ENCODE data around the gene GMEB2. TPM values are rescaled to one million over a fixed set of nuclear protein-coding genes. Genes with fewer than 3 reads are reported as not detected.
"Not testable (repeated sequence)": the region's sequence is repeated elsewhere in the genome, so short reads cannot be mapped to it uniquely, and the experiment has no call there.

GMEB2 gene
- total RNA-seq, 1 donor from 2014 or later, result 6.3 TPM

DNA sequence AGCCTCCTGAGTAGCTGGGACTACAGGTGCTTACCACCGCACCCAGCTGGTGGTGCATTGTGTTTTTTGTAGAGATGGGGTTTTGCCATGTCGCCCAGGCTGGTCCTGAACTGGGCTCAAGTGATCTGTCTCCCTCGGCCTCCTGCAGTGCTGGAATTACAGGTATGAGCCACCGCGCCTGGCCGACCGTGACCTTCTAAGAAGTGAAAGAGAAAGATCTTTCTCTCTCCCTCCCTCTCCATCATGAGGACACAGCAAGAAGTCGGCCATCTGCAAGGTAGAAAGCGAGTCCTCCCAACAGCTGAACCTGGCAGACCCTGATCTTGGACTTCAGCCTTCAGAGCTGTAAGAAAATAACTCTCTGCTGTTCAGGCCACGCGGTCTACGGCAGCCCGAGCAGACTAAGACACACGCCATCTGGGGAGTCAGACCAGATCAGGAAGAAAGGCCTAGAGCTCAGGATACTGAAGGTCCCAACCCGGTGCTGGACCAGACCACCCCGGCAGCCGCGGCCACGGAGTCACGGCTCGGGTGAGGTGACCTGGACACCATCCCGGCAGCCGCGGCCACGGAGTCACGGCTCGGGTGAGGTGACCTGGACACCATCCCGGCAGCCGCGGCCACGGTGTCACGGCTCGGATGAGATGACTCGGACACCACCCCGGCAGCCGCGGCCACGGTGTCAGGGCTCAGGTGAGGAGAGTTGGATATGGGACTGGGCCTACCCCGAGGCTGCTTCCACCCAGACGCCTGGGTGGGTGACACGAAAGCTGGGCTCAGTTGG is 9.6 kb downstream of the GMEB2 start:
- no peak for DNase-seq (ENCODE audit: low read depth in 2 of 2)

- DNase-seq (ENCODE audit: low read depth in 2 of 2), result not testable (repeated sequence)
Observed at GRCh38 chr20:63613863-63614594, 12.9 kb downstream of the GMEB2 start.

DNA sequence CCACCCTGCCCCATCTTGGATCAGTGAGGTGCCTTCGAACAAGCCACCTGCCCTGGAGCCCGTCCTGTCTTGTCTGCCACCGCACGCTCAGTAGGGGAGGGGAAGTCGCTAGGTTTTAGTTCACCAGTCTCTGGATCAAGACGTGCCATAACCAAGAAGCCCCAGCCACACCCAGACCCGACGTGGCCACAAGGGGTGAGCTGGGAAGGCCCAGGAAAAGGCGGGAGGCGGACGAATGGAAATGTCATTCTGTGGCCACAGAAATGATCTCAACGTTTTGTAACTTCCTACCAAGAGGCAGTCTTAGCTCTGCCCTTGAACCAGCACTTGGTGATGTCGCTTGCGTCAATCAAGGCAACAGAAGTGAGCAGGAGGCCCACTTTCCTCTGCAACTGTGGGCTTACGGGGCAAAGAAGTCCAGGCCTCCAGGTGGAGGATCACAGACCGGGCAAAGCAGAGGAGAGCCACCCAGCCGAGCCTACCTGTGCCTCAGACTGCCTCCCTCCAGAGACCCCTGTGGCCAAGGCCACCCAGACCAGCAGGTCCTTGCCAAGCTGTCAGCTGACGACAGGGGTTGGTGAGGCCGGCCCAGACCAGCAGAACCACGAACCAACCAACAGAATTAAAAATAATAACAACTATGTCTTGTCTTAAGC is 14.5 kb downstream of the GMEB2 start:
- no peak for DNase-seq (ENCODE audit: low read depth in 2 of 2)

DNA sequence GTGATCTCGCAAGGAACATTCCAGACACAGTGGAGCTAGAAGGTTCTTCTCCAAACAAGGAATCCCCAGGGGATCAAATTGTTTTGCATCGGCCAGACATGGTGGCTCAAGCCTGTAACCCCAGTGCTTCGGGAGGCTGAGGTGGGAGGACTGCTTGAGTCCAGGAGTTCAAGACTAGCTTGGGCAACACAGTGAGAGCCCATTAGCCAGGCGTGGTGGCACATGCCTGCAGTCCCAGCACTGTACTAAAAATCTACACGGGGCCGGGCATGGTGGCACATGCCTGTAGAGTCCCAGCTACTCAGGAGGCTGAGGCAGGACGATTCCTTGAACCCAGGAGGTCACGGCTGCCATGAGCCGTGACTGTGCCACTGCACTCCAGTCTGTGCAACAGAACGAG is 15.3 kb downstream of the GMEB2 start:
- DNase-seq (ENCODE audit: low read depth in 2 of 2), result no peak

- no peak for DNase-seq (ENCODE audit: low read depth in 2 of 2)
Observed at GRCh38 chr20:63610581-63611435, 16.1 kb downstream of the GMEB2 start.

GRCh38 chr20:63606686-63607085 is 20.2 kb downstream of the GMEB2 start:
- DNase-seq (ENCODE audit: low read depth in 2 of 2), result no peak

- no peak for DNase-seq (ENCODE audit: low read depth in 2 of 2)
Observed at GRCh38 chr20:63602321-63602720, 24.6 kb downstream of the GMEB2 start.

DNA sequence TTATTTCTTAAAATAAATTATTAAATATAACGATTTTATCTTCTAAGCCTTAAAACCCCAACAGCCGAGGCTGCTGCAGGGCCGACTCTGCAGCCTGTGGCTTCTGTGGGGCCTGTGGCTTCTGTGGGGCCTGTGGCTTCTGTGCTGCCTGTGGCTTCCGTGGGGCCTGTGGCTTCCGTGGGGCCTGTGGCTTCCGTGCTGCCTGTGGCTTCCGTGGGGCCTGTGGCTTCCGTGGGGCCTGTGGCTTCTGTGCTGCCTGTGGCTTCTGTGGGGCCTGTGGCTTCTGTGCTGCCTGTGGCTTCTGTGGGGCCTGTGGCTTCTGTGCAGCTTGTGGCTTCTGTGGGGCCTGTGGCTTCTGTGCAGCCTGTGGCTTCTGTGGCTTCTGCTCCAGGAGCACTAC is 25.2 kb downstream of the GMEB2 start:
- not testable (repeated sequence) for DNase-seq (ENCODE audit: low read depth in 2 of 2)

GRCh38 chr20:63599396-63600050 is 27.4 kb downstream of the GMEB2 start:
- DNase-seq (ENCODE audit: low read depth in 2 of 2), result no peak

GRCh38 chr20:63598479-63599395 is 28.2 kb downstream of the GMEB2 start:
- no peak for DNase-seq (ENCODE audit: low read depth in 2 of 2)

- DNase-seq (ENCODE audit: low read depth in 2 of 2), result no peak
Observed at GRCh38 chr20:63597651-63598478, 29.0 kb downstream of the GMEB2 start.

- no peak for DNase-seq (ENCODE audit: low read depth in 2 of 2)
Observed at GRCh38 chr20:63596423-63596822, 30.5 kb downstream of the GMEB2 start.

- DNase-seq (ENCODE audit: low read depth in 2 of 2), result no peak
Observed at GRCh38 chr20:63595416-63596127, 31.3 kb downstream of the GMEB2 start.

GRCh38 chr20:63594043-63594561 is 32.8 kb downstream of the GMEB2 start:
- no peak for DNase-seq (ENCODE audit: low read depth in 2 of 2)

GRCh38 chr20:63592661-63593060 is 34.2 kb downstream of the GMEB2 start:
- DNase-seq (ENCODE audit: low read depth in 2 of 2), result no peak

DNA sequence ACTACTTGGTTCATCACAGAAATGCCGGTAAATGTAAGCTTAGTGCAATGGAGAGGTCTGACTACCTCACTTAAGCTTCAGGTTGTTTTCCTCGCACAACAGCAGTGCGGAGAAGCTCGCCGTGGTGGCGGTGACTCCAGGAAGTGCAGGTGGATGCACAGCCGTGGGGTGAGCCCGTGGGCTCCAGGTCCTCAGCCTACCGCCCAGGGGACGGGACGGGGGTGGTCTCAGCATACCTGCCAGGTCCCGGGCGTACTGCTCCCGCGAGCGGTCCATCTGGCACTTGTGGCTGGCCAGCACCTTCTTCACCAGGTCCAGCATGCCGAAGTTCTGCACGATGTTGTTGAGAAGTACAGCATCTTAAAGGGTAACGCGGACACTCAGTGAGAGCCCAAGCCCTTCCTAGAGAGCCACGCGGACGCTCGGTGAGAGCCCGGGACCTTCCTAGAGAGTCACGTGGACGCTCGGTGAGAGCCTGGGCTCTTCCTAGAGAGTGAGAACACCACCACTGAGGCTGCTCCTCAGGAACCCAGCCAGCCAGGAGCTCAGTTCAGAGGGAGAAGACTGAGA is 35.0 kb downstream of the GMEB2 start:
- DNase-seq (ENCODE audit: low read depth in 2 of 2), result no peak

DNA sequence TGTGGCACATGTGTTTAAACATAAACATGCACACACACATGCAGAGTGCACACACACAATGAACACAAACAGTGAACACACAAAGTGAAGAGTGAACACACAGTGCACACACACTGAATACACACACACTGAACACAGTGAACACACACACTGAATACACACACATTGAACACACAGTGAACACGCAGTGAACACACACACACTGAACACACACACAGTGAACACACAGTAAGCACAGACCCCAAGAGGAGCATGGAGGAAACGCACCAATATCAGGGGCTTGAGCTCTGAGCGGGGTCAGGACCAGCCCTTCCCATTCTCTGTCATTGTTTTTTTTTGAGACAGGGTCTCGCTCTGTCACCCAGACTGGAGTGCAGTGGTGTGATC is 35.8 kb downstream of the GMEB2 start:
- no peak for DNase-seq (ENCODE audit: low read depth in 2 of 2)
